GM21723 (cell line): Measurements from ENCODE around the gene NPR3.

Experiments
- ATAC-seq: cut with Tn5 transposase; IDR thresholded peaks from one replicate; pipeline ENCODE4 v1.9.1; 2021; ENCODE audit warnings: mild to moderate bottlenecking, moderate library complexity; ENCODE audit not compliant: unreplicated experiment

NPR3 gene

DNA sequence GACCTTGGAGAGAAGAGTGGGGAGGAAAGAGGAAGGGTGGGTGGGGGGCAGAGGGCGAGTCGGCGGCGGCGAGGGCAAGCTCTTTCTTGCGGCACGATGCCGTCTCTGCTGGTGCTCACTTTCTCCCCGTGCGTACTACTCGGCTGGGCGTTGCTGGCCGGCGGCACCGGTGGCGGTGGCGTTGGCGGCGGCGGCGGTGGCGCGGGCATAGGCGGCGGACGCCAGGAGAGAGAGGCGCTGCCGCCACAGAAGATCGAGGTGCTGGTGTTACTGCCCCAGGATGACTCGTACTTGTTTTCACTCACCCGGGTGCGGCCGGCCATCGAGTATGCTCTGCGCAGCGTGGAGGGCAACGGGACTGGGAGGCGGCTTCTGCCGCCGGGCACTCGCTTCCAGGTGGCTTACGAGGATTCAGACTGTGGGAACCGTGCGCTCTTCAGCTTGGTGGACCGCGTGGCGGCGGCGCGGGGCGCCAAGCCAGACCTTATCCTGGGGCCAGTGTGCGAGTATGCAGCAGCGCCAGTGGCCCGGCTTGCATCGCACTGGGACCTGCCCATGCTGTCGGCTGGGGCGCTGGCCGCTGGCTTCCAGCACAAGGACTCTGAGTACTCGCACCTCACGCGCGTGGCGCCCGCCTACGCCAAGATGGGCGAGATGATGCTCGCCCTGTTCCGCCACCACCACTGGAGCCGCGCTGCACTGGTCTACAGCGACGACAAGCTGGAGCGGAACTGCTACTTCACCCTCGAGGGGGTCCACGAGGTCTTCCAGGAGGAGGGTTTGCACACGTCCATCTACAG lies 760 bp downstream of the NPR3 start:
- no peak for ATAC-seq

DNA sequence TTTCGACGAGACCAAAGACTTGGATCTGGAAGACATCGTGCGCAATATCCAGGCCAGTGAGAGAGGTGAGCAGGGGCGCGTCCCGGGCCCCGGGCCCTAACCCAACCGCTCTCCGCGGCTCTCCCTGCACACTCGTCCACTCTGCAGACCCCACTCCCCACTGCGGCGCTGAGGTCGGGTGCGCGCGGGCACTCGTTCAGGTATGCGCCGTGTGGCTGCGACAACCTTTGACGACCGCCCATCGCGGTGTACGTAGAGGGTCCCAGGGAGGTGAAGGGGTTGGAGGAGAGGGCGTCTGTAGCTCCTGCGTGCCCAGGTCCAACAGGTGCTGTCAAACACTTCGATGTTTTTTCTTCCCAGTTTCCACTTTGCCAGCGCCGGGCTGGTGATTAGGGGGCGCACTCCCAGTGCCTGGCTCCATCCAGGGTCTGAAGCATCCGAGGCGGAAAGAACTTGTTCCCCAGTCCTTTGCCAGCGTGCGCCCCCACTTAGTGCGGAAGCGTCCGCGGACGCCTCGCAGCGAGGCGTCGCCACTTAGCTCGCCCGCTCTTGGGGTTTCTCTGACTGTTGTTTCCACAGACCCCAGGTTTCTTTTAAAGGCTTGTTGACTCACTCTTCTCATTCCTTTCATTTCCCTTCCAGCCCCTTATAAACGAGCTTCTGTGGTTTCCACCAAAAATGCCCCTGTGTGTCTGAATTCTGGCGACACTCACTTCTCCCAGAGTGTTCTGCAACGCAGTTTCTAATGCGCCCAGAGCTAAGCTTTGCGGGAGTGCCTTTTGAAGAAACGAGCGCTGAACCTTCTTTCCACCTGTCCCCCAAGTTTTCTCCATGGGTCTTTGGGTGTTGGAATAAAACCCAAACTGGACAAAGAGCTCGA lies 1.6 kb downstream of the NPR3 start:
- ATAC-seq = no peak

DNA sequence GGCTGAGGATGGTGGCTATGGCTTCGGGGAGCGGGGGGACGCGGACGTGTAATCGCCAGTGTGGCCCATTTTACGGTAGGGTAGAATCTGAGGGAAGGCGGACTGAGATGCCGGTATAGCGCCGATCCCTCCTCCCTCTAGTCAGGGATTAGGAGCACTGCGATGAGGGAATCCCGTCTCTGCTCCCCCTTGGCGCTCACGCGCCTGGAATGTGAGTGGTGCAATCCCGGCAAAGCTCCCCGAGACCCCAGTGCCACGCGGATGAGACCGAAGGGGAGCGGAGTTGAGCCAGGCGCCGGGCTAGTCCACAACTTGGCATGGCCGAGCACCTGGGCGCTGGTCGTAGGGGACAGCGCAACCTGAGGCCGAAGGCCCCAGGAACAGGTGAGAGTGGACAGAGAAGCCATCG lies 2.2 kb downstream of the NPR3 start:
- ATAC-seq = no peak

DNA sequence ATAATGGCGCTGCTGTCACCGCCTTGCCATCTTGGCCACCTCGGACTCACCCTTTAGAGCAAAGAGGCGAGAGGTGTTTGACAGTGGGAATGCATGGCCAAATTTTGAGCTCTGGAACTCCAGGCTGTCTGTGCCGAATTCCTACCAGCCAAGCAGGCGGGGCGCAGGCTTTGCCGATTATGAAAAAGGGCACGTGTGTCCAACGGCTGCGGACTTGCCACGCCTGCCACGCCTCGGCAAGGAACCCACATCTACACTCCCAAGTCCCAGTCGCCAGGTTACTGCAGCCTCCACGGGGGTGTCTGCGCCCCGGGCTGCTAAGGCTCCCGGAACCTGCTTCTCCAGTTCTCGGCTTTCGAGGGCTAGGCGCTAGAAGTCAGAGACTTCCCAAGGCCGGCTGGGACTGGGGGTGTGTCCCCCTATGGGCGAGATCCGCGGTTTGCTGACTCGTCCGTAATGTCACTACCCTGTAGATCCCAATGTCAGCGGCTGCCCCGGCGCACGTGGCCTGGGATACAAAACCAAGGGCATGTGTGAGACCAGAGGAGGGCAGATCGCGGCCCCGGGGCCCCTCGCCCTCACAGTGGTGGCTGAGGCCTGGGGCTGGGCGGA lies 2.8 kb downstream of the NPR3 start:
- no peak for ATAC-seq

DNA sequence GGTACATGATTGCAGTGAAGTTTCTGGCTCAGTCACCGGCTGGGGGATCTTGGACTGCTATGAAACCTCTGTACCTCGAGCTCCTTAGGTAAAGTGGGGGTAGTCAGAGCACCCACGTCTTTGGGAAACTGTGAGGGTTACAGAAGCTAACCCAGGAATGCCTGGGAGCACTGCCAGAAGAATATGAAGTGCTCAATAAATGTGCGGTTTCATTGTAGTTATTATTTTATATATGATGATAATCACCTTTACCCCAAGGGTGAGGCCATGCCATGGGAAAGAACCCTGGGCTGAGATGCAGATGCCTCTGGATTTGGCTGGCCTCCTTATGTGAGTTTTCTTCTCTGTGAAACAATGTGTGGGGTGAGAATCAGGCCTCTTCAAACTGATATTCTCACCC lies 3.7 kb downstream of the NPR3 start:
- no peak for ATAC-seq

DNA sequence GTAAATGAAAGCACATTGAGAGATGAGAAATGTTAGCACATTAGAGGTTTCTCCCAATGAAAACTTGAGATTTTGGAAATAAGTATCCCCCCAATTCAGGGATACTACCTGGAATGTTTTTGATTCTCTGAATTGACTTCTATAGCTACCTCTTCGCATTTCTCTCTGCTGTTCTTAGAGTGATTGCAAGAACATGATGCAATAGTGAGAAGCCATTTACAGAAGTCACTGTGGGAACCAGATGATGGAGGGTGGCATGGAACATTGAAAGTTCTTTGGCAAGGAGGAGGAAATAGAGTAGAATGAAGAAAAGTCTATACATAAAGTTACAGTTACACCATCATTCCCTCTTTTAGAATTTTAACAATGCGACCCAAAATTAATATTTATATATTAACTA lies 9.2 kb downstream of the NPR3 start:
- ATAC-seq = no peak

DNA sequence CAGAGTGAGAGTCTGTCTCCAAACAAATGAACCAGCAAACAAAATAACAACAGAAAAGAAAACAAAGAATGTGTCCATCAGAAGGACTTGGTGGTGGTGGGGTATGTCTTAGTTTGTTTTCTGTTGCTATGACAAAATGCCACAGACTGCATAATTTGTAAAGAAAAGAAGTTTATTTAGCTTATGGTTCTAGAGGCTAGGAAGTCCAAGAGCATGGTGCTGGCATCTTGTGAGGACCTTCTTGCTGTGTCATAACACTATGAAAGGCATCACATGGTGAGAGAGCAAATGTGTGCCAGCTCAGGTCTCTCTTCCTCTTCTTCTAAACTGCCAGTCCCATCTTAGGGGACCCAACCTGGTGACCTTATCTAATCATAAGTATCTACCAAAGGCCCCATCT lies 10.5 kb downstream of the NPR3 start:
- no peak for ATAC-seq

DNA sequence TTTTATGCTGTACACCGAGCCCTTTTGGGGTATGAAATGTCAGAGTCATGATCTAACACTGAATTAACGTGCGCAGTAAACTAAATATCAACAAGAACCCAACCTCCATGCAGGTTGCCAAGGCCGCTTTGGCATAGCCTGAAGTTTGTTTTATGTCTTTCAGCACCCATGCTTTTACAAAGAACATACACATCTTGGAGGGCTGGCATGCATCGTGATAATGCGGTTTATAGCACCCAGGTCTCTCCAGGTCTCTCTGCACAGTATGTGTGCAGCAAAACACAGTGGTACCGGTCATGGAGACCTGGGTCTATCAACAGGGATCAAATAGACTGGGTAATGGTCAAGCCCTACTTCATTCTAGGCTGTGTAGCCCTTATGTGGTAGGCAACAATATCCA lies 11.8 kb downstream of the NPR3 start:
- ATAC-seq = no peak

DNA sequence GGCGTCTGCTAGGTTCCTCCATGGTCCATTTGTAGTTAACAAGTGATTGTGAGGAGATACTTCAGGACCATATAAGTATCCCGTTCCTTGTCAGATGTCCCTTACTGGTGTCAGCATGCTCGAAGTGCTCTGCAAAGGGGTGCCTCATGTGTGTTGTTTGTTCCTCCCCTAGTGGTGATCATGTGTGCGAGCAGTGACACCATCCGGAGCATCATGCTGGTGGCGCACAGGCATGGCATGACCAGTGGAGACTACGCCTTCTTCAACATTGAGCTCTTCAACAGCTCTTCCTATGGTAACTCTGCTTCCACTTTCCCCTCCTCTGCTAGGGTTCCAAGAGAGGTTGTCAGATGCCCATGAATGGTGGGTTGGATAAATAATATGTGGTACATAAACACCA lies 13.4 kb downstream of the NPR3 start:
- ATAC-seq = no peak

DNA sequence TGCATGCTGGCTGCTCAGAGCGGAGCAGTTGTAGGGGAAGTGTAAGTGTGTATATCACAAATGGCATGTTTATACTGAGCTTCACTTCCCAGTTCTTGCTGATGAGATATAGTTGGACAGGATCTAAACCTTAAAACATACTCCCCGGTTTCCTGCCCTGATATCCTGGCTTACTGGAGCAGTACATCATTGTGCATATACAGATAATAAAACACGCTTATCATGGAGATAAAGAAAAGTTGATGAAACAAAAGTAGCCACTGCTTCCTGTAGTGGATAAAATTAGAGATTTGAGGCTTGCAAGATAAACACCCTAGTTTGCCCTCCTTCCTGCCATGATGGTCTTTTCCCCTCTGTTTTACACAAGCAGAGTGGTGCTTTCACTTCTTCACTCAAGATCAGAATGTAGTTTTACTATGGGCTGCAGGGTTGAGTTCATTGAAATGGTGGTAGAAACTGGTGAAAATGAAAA lies 15.0 kb downstream of the NPR3 start:
- ATAC-seq = no peak

DNA sequence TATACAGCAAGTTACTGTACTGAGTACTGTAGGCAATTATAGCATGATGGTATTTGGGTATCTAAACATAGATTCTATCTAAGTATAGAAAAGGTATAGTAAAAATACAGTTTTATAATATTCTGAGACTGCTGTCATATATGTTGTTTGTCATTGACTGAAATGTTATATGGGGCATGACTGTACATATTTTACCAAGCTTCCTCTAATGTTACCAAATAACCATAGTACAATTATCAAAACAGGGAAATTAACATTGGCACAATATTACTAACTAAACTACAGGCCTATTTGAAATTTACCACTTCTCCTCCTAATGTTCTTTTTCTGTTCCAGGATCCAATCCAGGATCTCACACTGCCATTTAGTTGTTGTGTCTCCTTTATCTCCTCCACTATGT lies 18.5 kb downstream of the NPR3 start:
- no peak for ATAC-seq

DNA sequence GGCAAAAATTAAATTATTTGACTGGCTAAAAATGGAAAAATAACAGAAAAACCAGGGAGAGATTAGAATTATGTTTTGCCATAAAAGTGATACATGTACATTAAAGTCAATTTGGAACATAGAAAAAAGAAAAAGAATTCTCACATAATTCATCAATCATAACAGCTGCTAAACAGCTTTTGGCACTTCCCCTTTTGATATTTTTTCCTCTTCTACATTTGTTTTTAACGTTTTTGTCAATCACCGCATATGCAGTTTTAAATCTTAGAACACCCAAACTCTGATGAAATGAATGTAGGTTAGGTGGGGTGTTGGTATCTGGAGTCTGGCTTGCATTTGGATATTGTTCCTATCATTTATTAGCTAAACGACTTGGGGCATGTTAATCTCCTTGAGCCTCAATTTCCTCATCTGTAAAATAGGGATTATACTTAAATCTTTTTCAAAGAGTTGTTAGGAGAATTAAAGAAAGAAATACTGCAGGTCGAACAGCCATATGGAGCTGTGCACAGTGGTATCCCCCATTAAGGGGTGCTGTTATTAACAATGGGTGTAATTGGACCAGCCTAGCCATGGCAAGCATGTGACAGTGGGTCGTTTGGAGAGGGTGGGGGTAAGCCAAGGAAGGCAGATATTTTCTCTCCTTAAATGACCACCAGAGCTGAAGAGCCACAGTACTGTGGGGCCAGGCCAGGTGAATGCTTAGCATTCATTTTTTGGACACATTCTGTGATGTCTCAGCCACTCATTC lies 22.6 kb downstream of the NPR3 start:
- ATAC-seq = no peak

DNA sequence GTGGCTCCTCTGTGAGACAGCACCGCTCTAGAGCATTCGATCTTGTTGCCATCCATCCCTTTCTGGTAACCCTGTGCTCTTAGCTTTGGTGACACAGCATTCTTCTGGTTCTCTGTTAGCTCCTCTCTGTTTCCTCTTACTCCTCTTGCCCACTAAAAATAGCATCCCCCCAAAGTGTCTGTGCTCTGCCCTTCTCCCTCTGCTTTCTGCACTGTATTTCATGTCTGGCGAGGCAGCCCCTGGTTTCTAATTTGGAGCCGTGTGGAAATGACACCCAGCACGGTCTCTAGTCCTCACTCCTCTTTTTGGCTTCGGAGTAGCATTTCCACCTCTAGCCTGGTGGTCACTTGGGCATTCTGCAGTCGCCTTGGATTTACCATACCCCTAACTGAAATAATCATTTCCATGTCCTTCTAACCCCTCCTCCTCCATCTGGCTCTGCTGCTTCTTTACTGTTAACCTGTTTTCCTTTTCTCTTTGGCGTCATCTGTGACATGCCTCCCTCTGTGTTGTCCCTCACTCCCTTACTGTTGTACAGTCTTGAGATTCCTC lies 23.8 kb downstream of the NPR3 start:
- ATAC-seq = no peak

DNA sequence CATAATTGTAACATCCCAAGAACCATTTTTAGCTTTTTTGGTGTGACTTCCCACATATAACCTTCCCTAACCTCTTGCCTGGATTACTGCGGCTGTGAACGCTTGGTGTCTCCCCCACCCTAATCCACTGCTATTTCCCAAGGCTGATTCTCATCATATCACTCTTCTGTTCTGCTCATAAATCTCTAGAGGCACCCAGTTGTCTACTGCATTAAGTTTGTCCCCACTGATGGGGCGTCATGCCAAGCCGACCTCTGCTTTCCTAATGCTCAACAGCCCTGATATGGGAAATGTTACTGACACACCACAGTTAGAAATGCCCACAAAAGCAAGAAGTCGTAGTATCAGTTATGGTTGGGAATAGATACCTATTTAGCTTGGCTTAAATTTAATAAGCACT lies 24.4 kb downstream of the NPR3 start:
- no peak for ATAC-seq

DNA sequence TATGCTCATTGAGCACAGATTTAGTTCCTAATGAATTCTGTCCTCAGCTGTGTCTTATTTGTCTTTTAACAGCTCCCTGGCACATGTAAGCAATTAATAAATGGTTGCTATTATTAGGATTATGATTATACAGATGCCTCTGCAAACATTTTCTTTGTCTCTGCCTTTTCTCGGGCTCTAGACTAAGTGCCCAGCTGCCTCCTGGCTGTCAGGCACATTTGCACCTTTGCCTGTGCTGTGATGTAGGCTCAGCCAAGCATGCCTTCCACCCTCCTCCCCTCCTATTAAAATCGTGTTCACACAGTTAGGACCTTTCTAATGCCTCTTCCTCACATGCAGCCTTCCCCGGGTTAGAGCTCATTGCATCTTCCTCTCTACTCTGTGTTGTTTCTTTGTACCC lies 25.7 kb downstream of the NPR3 start:
- no peak for ATAC-seq

DNA sequence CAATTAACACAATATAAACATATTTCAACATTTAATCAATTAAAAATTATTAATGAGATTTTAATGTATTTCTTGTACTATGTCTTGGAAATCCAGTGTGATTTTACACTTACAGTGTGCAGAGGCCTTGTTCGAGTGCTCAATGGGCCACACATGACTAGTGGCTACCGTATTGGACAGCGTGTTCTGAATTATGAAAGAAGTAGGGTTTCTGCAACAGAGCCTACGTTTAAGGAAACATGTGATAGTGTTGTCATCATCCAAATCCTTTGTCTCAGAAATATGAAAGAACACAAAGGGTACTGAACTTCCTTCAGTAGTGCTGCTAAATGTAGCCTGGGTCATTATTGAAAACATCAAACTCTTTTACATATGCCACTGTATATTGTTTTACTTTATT lies 29.5 kb downstream of the NPR3 start:
- ATAC-seq = no peak

DNA sequence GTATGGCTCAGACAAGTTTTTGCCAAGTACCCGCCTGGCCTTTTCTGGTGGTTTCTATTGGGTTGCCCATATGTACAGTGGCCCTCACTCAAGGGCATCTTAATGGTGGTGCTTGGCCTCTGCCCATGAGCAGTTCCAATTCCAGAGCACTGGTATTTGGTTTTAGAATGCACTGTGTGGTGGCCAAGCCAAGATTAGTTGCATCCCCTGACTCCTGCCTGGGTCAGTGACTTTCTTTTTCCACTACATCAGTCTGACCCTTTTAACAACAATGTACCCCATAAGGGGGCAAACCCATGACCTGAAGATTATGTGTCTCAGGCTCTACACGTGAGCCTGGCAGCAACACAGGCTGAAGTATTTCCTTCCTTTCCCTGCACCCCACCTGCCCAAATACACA lies 34.2 kb downstream of the NPR3 start:
- no peak for ATAC-seq

DNA sequence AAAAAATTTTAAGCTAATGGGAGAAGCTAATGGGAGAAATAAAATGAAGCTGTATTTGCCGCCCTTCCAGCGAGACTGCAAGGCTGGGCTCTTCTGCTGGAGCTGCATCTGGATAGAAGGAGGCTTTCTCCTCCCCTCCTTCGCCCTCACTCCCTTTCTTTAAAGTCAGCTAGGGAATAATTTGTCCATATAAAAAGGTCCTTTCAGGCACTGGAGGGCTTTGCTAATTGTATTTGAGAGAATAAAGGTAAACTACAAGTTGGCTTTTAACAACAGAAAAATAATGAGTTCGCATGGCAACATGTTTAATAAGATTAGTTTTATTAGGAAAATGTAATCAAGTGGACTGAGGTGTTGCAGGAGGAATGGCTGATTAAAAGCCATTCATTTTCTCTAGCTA lies 41.3 kb downstream of the NPR3 start:
- no peak for ATAC-seq

DNA sequence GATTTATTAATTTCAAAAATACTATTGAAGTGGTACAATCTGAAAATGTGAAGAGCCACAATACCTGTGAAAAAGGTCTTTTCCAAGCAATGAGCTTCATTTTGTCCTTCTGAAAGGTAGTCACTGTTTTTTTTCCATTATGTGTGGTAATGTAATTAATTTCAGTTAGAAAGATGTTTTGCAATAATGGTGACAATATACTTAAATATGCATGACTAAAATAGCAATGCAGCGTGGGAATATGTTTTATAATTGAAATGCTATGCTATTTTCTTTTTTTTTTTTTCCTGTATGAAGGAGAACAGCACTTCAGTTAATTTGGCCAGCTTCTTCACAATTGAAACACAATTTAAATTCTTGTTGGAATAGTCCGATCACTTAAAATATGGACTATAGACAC lies 41.9 kb downstream of the NPR3 start:
- ATAC-seq = no peak

DNA sequence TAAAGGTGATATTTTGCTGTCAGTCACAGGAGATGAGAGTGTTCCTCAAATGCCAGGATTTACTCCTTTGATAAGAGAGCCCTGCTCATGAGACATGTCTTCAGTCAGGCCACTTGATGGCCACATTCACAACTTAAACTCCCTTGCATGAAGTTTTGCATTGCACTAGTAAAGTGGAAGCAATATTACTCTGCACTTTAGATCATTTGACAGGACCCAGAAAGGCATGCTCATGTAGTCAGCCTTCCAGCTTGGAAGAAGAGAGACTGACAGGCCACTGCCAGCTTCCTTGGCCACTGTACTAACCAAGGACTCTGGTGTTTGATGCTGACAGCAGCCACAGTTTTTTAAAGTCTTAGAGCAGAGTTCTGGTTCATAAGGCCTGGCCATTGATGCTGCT lies 42.6 kb downstream of the NPR3 start:
- no peak for ATAC-seq

DNA sequence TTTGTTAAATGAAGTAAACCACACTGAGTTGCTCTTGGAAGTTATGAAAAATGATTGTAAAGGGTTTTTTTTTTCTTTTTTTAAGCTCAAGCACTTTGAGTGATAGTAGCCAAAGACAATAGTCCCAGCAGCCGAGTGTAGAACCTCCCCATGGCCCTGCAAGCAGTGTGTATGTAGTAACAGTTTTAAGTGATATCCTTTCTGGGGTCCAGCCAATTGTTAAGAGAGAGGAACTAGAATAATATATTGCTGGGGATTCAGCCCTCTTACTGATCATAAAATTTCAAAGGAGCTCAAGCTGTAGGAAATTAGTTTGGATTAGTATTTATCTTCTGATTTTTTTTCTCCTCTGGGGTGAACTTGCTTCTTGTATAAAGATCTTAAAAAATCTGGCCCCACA lies 43.2 kb downstream of the NPR3 start:
- ATAC-seq = no peak
